GM18498 (cell line): ENCODE data around the gene SAMD9L.
"Not testable (repeated sequence)": the region's sequence is repeated elsewhere in the genome, so short reads cannot be mapped to it uniquely, and the experiment has no call there.

Experiments
- ATAC-seq: cut with Tn5 transposase; IDR thresholded peaks from one replicate; pipeline ENCODE4 v1.9.1; 2021; ENCODE audit warnings: mild to moderate bottlenecking, moderate library complexity; ENCODE audit not compliant: unreplicated experiment

SAMD9L gene

GRCh38 chr7:93146472-93147141 lies 1.6 kb downstream of the SAMD9L start:
- peak; percentile 35 for ATAC-seq

GRCh38 chr7:93146036-93146435 lies 2.1 kb downstream of the SAMD9L start:
- no peak for ATAC-seq

- ATAC-seq = no peak
Observed at GRCh38 chr7:93145354-93145753, 2.8 kb downstream of the SAMD9L start.

- ATAC-seq = no peak
Observed at GRCh38 chr7:93142127-93142526, 6.1 kb downstream of the SAMD9L start.

GRCh38 chr7:93140582-93141191 lies 7.5 kb downstream of the SAMD9L start:
- ATAC-seq = no peak

GRCh38 chr7:93138576-93138975 lies 9.6 kb downstream of the SAMD9L start:
- no peak for ATAC-seq

- no peak for ATAC-seq
Observed at GRCh38 chr7:93133005-93133404, 15.2 kb downstream of the SAMD9L start.

GRCh38 chr7:93132216-93132615 lies 16.0 kb downstream of the SAMD9L start:
- no peak for ATAC-seq

GRCh38 chr7:93126954-93127353 lies 21.2 kb downstream of the SAMD9L start:
- ATAC-seq = not testable (repeated sequence)

GRCh38 chr7:93123532-93123931 lies 24.7 kb downstream of the SAMD9L start:
- not testable (repeated sequence) for ATAC-seq

GRCh38 chr7:93120592-93121549 lies 27.3 kb downstream of the SAMD9L start:
- ATAC-seq = no peak

- ATAC-seq = no peak
Observed at GRCh38 chr7:93119191-93119905, 28.8 kb downstream of the SAMD9L start.

- ATAC-seq = peak; percentile 99
Observed at GRCh38 chr7:93117852-93118530, 30.2 kb downstream of the SAMD9L start, which contains the start of gene SAMD9. Gene SAMD9, minus strand, starts transcription at chr7:93117979. Its CDS starts 11,882 bp downstream, at chr7:93106097.

- ATAC-seq = no peak
Observed at GRCh38 chr7:93117327-93117726, 30.9 kb downstream of the SAMD9L start.

GRCh38 chr7:93115796-93116195 lies 32.4 kb downstream of the SAMD9L start:
- no peak for ATAC-seq

- no peak for ATAC-seq
Observed at GRCh38 chr7:93108003-93108402, 40.2 kb downstream of the SAMD9L start.

GRCh38 chr7:93097388-93097787 lies 50.8 kb downstream of the SAMD9L start:
- no peak for ATAC-seq

- peak; percentile 86 for ATAC-seq
Observed at GRCh38 chr7:93092757-93093370, 55.3 kb downstream of the SAMD9L start.
